Liver (tissue), 3 donors: Measurements from ENCODE around the gene GPR68.

Source experiments
- ATF3 ChIP-seq: IDR thresholded peaks from 2 replicates; pipeline ENCODE4 v1.6.1; 2016; ENCODE audit warnings: antibody characterized with exemption
- CTCF ChIP-seq: fragments of 150-350 bp; IDR thresholded peaks from 2 replicates; pipeline ENCODE4 v1.5.1; 2017; ENCODE audit warnings: improper control_type of control experiment, low read depth, low read length; ENCODE audit not compliant: missing input control
- EGR1 ChIP-seq, 2 donors: IDR thresholded peaks; 2 replicates each; pipeline ENCODE4 v1.6.1; 2016 to 2018; ENCODE audit warnings: antibody characterized with exemption in 2 of 2, low read depth in 2 of 2
- GABPA ChIP-seq, 2 donors: IDR thresholded peaks in 1 of 2; conservative IDR thresholded peaks in 1 of 2; 2 replicates each; pipeline ENCODE4 v1.6.1; 2016; ENCODE audit warnings: antibody characterized with exemption in 2 of 2, mild to moderate bottlenecking in 1 of 2, moderate library complexity in 1 of 2
- JUND ChIP-seq, 2 donors: IDR thresholded peaks; 2 replicates each; pipeline ENCODE4 v1.6.1; 2016; ENCODE audit warnings: antibody characterized with exemption in 2 of 2
- RAD21 ChIP-seq, 2 donors: IDR thresholded peaks; 2 replicates each; pipeline ENCODE4 v1.6.1; 2016; ENCODE audit warnings: antibody characterized with exemption in 2 of 2, mild to moderate bottlenecking in 2 of 2
- SP1 ChIP-seq: IDR thresholded peaks from 2 replicates; pipeline ENCODE4 v1.6.1; 2018; ENCODE audit warnings: antibody characterized with exemption, mild to moderate bottlenecking
- YY1 ChIP-seq: IDR thresholded peaks from 2 replicates; pipeline ENCODE4 v1.6.1; 2016; ENCODE audit warnings: antibody characterized with exemption, mild to moderate bottlenecking
- donor health status: healthy.
- donor health status: healthy.

- TF ChIP-seq RAD21 (IDR thresholded peaks at IDR 0.05) (no peak), CTCF (no peak), YY1 (no peak), SP1 (no peak), JUND (IDR thresholded peaks at IDR 0.05) (no peak), ATF3 (no peak), GABPA (IDR thresholded peaks at IDR 0.05 in 1 of 2, conservative IDR thresholded peaks at IDR 0.05 in 1 of 2) (no peak), EGR1 (IDR thresholded peaks at IDR 0.05; ENCODE audit: low read depth in 2 of 2) (no peak)
Measured at GRCh38 chr14:91237219-91237618, 7.3 kb downstream of the GPR68 start.
